ENCODE measurements around the gene SPATA2L.

DNA sequence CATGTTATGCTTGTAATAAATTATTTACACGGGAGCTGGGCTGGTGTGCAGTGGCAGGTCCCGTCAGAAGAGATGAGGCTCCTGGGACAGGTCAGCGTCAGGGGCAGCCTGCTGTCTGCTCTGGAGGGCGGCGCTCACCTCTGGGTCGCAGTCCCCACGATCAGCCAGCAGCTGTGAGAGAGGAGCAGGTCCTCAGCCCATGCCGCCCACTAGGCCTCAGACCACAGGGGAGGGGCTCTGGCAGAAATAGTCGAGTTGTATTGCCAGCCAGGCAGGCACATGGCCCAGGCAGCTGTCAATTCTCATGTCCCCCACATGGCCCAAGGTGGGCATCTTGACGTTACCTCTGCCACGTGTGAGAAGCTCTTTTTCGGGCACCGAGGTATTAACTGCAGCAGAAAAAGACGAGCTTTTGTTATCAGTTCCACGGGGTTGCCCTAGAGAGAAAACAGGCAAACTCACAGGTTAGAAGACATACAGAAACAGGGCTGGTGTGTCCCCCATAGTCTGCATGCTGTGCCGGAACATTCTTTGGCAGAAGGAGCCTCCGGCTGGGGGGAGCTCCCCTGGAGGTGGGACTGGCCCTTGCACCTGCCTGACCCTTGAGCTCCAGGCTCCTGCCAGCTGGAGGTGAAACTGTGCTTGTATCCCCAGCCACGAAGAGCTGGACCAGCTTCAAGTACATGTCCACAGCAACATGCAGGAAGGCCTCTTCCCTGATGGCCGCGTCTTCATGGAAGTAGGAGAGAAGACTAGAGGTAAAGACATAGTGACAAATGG, 37.2 kb upstream of the SPATA2L start:
- TF ChIP-seq, protein P1, sequence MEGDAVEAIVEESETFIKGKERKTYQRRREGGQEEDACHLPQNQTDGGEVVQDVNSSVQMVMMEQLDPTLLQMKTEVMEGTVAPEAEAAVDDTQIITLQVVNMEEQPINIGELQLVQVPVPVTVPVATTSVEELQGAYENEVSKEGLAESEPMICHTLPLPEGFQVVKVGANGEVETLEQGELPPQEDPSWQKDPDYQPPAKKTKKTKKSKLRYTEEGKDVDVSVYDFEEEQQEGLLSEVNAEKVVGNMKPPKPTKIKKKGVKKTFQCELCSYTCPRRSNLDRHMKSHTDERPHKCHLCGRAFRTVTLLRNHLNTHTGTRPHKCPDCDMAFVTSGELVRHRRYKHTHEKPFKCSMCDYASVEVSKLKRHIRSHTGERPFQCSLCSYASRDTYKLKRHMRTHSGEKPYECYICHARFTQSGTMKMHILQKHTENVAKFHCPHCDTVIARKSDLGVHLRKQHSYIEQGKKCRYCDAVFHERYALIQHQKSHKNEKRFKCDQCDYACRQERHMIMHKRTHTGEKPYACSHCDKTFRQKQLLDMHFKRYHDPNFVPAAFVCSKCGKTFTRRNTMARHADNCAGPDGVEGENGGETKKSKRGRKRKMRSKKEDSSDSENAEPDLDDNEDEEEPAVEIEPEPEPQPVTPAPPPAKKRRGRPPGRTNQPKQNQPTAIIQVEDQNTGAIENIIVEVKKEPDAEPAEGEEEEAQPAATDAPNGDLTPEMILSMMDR (IDR thresholded peaks at IDR 0.05) = no peak
- TF ChIP-seq POLR2A (IDR thresholded peaks at IDR 0.05) (no peak), EP300 (IDR thresholded peaks at IDR 0.05) (no peak)

All from tibial nerve (tissue), 4 donors.